Smooth muscle cell (in vitro differentiated cells): ENCODE data around the gene VTCN1. TPM values are rescaled to one million over a fixed set of nuclear protein-coding genes. Genes with fewer than 3 reads are reported as not detected.
A peak's percentile ranks its signal among the peaks of the same experiment; 100 is the strongest.

Experiments used
- DNase-seq: peaks from one replicate; lab custom pipeline; 2025; ENCODE audit not compliant: unreplicated experiment; lab: John Stamatoyannopoulos, UW
- H2AFZ ChIP-seq: fragments of 200-600 bp; sonication (generic); 2 replicates; pipeline ENCODE4 v1.6.0; 2016; ENCODE audit warnings: antibody characterized with exemption, low read depth, mild to moderate bottlenecking
- H3F3A ChIP-seq: fragments of 200-600 bp; sonication (generic); 2 replicates; pipeline ENCODE4 v1.6.0; 2017; ENCODE audit warnings: antibody characterized with exemption, low read depth
- H3K27ac ChIP-seq: fragments of 200-600 bp; sonication (generic); 2 replicates; pipeline ENCODE4 v1.5.1; 2016; ENCODE audit warnings: low read depth, mild to moderate bottlenecking
- H3K27me3 ChIP-seq: fragments of 200-600 bp; sonication (generic); 2 replicates; pipeline ENCODE4 v1.6.1; 2016; ENCODE audit warnings: low read depth, mild to moderate bottlenecking
- H3K36me3 ChIP-seq: fragments of 200-600 bp; sonication (generic); 2 replicates; pipeline ENCODE4 v1.5.1; 2016; ENCODE audit warnings: low read depth
- H3K4me1 ChIP-seq: fragments of 200-600 bp; sonication (generic); 2 replicates; pipeline ENCODE4 v1.5.1; 2016; ENCODE audit warnings: low read depth
- H3K4me2 ChIP-seq: fragments of 200-600 bp; sonication (generic); 2 replicates; pipeline ENCODE4 v1.6.0; 2016; ENCODE audit warnings: mild to moderate bottlenecking
- H3K4me3 ChIP-seq: fragments of 200-600 bp; sonication (generic); 2 replicates; pipeline ENCODE4 v1.5.1; 2016; ENCODE audit warnings: mild to moderate bottlenecking
- H3K79me2 ChIP-seq: fragments of 200-600 bp; sonication (generic); 2 replicates; pipeline ENCODE4 v1.6.0; 2016; ENCODE audit warnings: low read depth, mild to moderate bottlenecking
- H3K9ac ChIP-seq: fragments of 200-600 bp; sonication (generic); 2 replicates; pipeline ENCODE4 v1.6.0; 2016; ENCODE audit warnings: low read depth
- H3K9me3 ChIP-seq: fragments of 200-600 bp; sonication (generic); replicated peaks from 2 replicates; pipeline ENCODE4 v1.5.1; 2016; ENCODE audit warnings: low read depth
- H4K20me1 ChIP-seq: fragments of 200-600 bp; sonication (generic); 2 replicates; pipeline ENCODE4 v1.6.0; 2016; ENCODE audit warnings: low read depth
- CTCF ChIP-seq: fragments of 200-600 bp; sonication (generic); IDR thresholded peaks from 2 replicates; pipeline ENCODE4 v1.5.1; 2017; ENCODE audit warnings: borderline replicate concordance, mild to moderate bottlenecking, antibody characterized with exemption; ENCODE audit not compliant: insufficient read depth, poor library complexity, severe bottlenecking
- WGBS: methylation state at CpG from one replicate; pipeline ENCODE4 v1.1.7; 2016; ENCODE audit warnings: low lambda C conversion rate; 5-methylcytosine and 5-hydroxymethylcytosine counted together
- polyA plus RNA-seq: library from polyadenylated mRNA; unstranded; fragments of >200 nt; fragmentation: Nextera tagmentation; extraction: Ambion mirVana; gene quantifications from 2 replicates; pipeline ENCODE4 v1.2.1, GENCODE V29; 2016
- total RNA-seq: library from RNA; depleted of rRNA; stranded (reverse); fragments of >200 nt; gene quantifications from 2 replicates; pipeline ENCODE4 v1.2.3, GENCODE V29; 2014

VTCN1 gene
- total and polyA plus RNA-seq, 2 experiments from 2014 or later: 7.1 to 33.0 TPM

- Histone ChIP-seq H2AFZ (no peak overlapping the region), H3K27ac (no peak overlapping the region), H3K4me3 (no peak overlapping the region), H3K79me2 (no peaks in the 10 kb centered on the region), H3K27me3 (no peaks in the 10 kb centered on the region), H3K4me1 (peaks cover 5% of the 10 kb centered on the region), H3K9ac (no peak overlapping the region), H3F3A (no peaks in the 10 kb centered on the region), H3K9me3 (no peaks in the 10 kb centered on the region), H3K4me2 (no peak overlapping the region), H4K20me1 (no peaks in the 10 kb centered on the region), H3K36me3 (no peaks in the 10 kb centered on the region)
- no peak for DNase-seq
- TF ChIP-seq CTCF: no peak
- WGBS: 66% methylated on average over 2 of the region's 2 CpGs
Observed at GRCh38 chr1:117136749-117137148, 74.0 kb downstream of the VTCN1 start.

- Histone ChIP-seq H3K9ac (no peak overlapping the region), H3K36me3 (no peaks in the 10 kb centered on the region), H3K27ac (no peak overlapping the region), H3K4me1 (peaks cover 5% of the 10 kb centered on the region), H3K9me3 (no peaks in the 10 kb centered on the region), H3F3A (no peaks in the 10 kb centered on the region), H3K4me2 (no peak overlapping the region), H3K4me3 (no peak overlapping the region), H3K27me3 (no peaks in the 10 kb centered on the region), H2AFZ (no peak overlapping the region), H4K20me1 (no peaks in the 10 kb centered on the region), H3K79me2 (no peaks in the 10 kb centered on the region)
- WGBS: 78% methylated on average over 2 of the region's 2 CpGs
- TF ChIP-seq CTCF: no peak
- no peak for DNase-seq
Observed at GRCh38 chr1:117135329-117135728, 75.4 kb downstream of the VTCN1 start.

GRCh38 chr1:117130526-117130925, 80.2 kb downstream of the VTCN1 start:
- no peak overlapping the region for H2AFZ ChIP-seq
- H3K27ac ChIP-seq: no peak overlapping the region
- 95% methylated on average over 4 of the region's 4 CpGs for WGBS
- H3K9me3 ChIP-seq: no peaks in the 10 kb centered on the region
- no peaks in the 10 kb centered on the region for H3K36me3 ChIP-seq
- no peaks in the 10 kb centered on the region for H3K27me3 ChIP-seq
- H3F3A ChIP-seq: no peaks in the 10 kb centered on the region
- H3K4me1 ChIP-seq: peaks cover 2% of the 10 kb centered on the region
- no peak for TF ChIP-seq CTCF
- DNase-seq: no peak
- H3K9ac ChIP-seq: no peak overlapping the region
- no peaks in the 10 kb centered on the region for H4K20me1 ChIP-seq
- no peaks in the 10 kb centered on the region for H3K79me2 ChIP-seq
- no peak overlapping the region for H3K4me2 ChIP-seq
- no peak overlapping the region for H3K4me3 ChIP-seq

GRCh38 chr1:117128323-117129079, 82.2 kb downstream of the VTCN1 start:
- Histone ChIP-seq H3K4me3 (no peak overlapping the region), H4K20me1 (no peaks in the 10 kb centered on the region), H3K9ac (no peak overlapping the region), H3K36me3 (no peaks in the 10 kb centered on the region), H3K4me2 (no peak overlapping the region), H3F3A (no peaks in the 10 kb centered on the region), H3K27me3 (no peaks in the 10 kb centered on the region), H3K79me2 (no peaks in the 10 kb centered on the region), H3K27ac (no peak overlapping the region), H2AFZ (peak overlapping the region; percentile 92), H3K4me1 (no peaks in the 10 kb centered on the region), H3K9me3 (no peaks in the 10 kb centered on the region)
- DNase-seq: no peak
- peak; percentile 65 for TF ChIP-seq CTCF
- 39% methylated on average over 5 of the region's 5 CpGs for WGBS
